Prostate gland (tissue), 2 donors: ENCODE results near the gene MCAM. TPM values are rescaled to one million over a fixed set of nuclear protein-coding genes. Genes with fewer than 3 reads are reported as not detected.

Experiments
- DNase-seq: peaks from one replicate; pipeline ENCODE4 v3.0.0-alpha.2; 2019; ENCODE audit warnings: low spot score
- H3K27ac ChIP-seq, 2 donors: fragments of 200-600 bp; sonication (generic); 2 replicates each; pipeline ENCODE4 v1.5.1; 2017 to 2019
- H3K27me3 ChIP-seq: fragments of 200-600 bp; sonication (generic); replicated peaks from 2 replicates; pipeline ENCODE4 v1.5.1; 2019; ENCODE audit not compliant: insufficient read depth
- H3K36me3 ChIP-seq, 2 donors: fragments of 200-600 bp; sonication (generic); 1 replicate in 1 of 2; 2 replicates in 1 of 2; pipeline versions ENCODE4 v1.5.1 to v1.8.1; 2017 to 2019
- H3K4me1 ChIP-seq: fragments of 200-600 bp; sonication (generic); replicated peaks from 2 replicates; pipeline ENCODE4 v1.5.1; 2019
- H3K4me3 ChIP-seq, 2 donors: fragments of 200-600 bp; sonication (generic); 2 replicates each; pipeline ENCODE4 v1.5.1; 2017 to 2019
- H3K9me3 ChIP-seq: fragments of 200-600 bp; sonication (generic); 2 replicates; pipeline ENCODE4 v1.5.1; 2017
- POLR2A ChIP-seq: fragments of 450-650 bp; IDR thresholded peaks from one replicate; pipeline ENCODE4 v1.6.1; 2016; ENCODE audit warnings: antibody characterized with exemption, mild to moderate bottlenecking
- POLR2AphosphoS5 ChIP-seq: sonication (generic); formaldehyde crosslinking; IDR thresholded peaks from one replicate; pipeline ENCODE4 v1.6.1; 2017; ENCODE audit warnings: antibody characterized with exemption
- WGBS: methylation state at CpG from one replicate; pipeline ENCODE4 v1.1.5; 2018; 5-methylcytosine and 5-hydroxymethylcytosine counted together
- intact Hi-C: fragments of 100-400 bp; cut with DNase I; formaldehyde crosslinking; loops from one replicate; pipeline ENCODE4 v1.14.2; 2022
- total RNA-seq, 2 donors: library from RNA; depleted of rRNA; stranded (reverse); fragments of >200 nt; gene quantifications; one replicate each; pipeline ENCODE4 v1.1.0, GENCODE V29; 2016
- TF ChIP-seq, protein P1 (sequence below), 4 experiments: fragments of 200-600 bp in 2 of 4; fragments of 450-650 bp in 2 of 4; sonication (generic) in 2 of 4; IDR thresholded peaks; 1 replicate in 3 of 4; 2 replicates in 1 of 4; pipeline ENCODE4 v1.5.1; 2016 to 2019; ENCODE audit warnings: antibody characterized with exemption in 4 of 4, mild to moderate bottlenecking in 2 of 4, moderate library complexity in 2 of 4

The MCAM gene
- total RNA-seq, 2 donors from 2014 or later, result 156 to 292 TPM

DNA sequence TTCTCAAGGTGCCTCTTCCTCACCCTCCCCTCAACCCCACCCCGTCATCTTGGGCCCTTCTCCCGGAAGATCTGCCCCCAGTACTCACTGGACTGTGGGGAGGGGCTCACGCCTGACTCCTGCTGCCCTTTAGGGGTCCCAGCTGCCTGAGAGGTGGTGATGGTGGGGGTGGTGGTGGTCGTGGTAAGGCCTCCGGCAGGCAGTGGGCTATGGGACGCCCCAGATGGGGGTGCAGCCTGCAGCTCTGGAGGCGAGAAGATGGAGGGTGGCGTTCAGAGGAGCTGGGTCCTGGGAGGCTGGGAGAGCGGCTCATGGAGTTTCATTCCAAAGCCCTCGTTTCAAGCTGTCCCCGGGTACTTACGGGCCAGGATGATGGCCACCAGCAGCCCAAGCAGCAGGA, 28.8 kb upstream of the MCAM start:
- no peaks in the 10 kb centered on the region for H3K9me3 ChIP-seq
- TF ChIP-seq POLR2AphosphoS5 (no peak), POLR2A (no peak)
- no peaks in the 10 kb centered on the region for H3K36me3 ChIP-seq
- H3K27me3 ChIP-seq, result no peaks in the 10 kb centered on the region
- H3K27ac ChIP-seq, result no peak overlapping the region
- H3K4me3 ChIP-seq, result no peak overlapping the region
- H3K4me1 ChIP-seq, result peaks cover 2% of the 10 kb centered on the region
- WGBS, result 81% methylated on average over 8 of the region's 12 CpGs
- DNase-seq, result no peak
- intact Hi-C loops, result no loop called here

DNA sequence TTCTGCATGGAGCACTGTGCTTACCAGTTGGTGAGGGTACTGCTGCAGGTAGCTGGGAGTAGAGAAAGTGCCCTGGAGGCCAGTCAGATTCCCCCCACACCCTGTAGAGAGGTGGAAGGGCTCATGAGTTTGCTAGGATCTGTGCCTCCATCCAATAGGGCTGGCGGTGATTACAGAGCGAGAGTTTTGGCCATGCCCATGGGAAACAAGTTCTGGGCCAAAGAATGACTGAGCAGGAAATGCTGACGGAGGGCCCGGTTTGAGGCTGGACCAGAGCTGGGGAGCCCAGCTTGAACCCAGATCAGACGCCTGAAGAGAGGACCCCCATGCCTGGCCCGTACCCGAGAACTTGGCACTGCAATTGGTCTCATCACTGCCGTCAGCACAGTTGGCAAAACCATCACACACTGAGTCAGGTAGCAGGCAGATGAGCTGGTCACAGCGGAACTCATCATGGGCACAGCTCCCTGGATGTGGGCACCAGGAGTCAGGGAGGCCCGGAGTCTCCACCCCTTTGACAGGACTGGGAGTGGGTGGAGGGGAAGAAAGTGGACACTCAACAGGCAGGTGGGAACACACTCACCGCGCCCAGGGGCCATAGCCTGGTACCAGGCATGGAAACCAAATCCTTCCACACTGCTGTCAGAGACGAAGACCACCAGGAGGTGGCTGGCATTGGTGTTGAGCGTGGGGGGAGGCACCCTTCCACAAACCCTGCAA, 27.5 kb upstream of the MCAM start:
- intact Hi-C loops, result no loop called here
- no peaks in the 10 kb centered on the region for H3K36me3 ChIP-seq
- no peaks in the 10 kb centered on the region for H3K27me3 ChIP-seq
- DNase-seq, result no peak
- WGBS, result 88% methylated on average over 14 of the region's 14 CpGs
- TF ChIP-seq, protein P1, sequence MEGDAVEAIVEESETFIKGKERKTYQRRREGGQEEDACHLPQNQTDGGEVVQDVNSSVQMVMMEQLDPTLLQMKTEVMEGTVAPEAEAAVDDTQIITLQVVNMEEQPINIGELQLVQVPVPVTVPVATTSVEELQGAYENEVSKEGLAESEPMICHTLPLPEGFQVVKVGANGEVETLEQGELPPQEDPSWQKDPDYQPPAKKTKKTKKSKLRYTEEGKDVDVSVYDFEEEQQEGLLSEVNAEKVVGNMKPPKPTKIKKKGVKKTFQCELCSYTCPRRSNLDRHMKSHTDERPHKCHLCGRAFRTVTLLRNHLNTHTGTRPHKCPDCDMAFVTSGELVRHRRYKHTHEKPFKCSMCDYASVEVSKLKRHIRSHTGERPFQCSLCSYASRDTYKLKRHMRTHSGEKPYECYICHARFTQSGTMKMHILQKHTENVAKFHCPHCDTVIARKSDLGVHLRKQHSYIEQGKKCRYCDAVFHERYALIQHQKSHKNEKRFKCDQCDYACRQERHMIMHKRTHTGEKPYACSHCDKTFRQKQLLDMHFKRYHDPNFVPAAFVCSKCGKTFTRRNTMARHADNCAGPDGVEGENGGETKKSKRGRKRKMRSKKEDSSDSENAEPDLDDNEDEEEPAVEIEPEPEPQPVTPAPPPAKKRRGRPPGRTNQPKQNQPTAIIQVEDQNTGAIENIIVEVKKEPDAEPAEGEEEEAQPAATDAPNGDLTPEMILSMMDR (IDR thresholded peaks at IDR 0.05), result no peak
- TF ChIP-seq POLR2A, result no peak
- no peak for TF ChIP-seq POLR2AphosphoS5
- H3K4me3 ChIP-seq, result no peak overlapping the region
- no peak overlapping the region for H3K27ac ChIP-seq
- peaks cover 9% of the 10 kb centered on the region for H3K4me1 ChIP-seq
- H3K9me3 ChIP-seq, result no peaks in the 10 kb centered on the region

DNA sequence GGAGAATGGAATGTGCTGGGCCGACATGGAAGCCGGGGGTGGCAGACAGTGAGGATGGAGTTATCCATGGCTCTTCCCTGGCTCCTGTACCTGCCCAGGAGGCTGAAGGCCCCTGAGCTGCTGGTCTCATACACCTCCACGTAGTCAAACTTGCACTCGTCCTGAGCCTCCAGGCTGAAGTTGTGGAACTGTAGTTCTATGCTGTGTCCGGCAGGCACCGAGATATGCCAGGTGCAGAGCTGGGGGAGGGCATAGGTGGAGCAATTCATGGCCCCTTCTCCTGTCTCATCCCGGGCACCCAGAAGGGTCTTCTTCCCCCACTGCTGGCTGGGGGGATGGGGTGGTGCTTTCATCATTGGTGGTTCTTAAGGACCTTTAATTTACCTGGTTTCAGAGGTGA, 26.8 kb upstream of the MCAM start:
- Histone ChIP-seq H3K4me1 (peaks cover 9% of the 10 kb centered on the region), H3K4me3 (no peak overlapping the region), H3K9me3 (no peaks in the 10 kb centered on the region), H3K27ac (no peak overlapping the region), H3K36me3 (no peaks in the 10 kb centered on the region), H3K27me3 (no peaks in the 10 kb centered on the region)
- TF ChIP-seq POLR2A (no peak), POLR2AphosphoS5 (no peak)
- TF ChIP-seq, protein P1 (IDR thresholded peaks at IDR 0.05), result no peak
- WGBS, result 89% methylated on average over 7 of the region's 7 CpGs
- no peak for DNase-seq
- intact Hi-C loops, result no loop called here

DNA sequence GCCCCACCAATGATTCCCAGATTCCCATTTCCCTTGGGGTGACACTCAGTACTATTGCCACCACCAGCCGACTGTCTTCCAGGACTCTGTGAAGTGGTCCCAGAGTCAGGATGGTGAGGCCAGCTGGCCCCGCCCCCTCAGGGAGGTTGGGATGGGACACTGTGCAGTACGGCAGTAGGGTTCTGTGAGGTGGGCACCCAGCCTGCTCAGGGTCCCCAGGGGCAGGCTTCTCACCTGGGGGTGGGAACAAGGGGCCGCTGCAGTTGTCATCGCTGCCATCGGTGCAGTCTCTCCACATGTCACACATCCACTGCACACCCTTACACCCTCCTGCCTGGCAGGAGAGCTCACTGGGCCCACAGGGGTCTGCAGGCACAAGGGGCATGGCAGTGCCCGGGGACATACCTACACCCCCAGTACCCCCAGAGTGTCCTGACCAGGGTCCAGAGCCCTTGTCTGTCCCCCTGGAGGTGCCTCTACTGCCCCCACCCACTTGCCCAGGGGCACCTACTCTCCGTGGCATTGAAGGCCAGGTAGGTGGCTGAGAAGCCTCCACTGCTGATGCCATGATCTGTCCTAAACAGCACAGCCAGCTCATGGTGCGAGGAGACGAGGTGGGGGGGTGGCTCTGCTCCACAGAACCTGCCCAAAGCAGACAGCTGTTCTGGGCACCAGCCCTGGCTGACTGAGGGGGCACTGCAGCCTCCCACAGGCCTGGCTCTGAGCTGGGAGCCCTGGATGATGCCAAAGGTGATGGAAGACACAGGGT, 25.6 kb upstream of the MCAM start:
- DNase-seq, result no peak
- no peaks in the 10 kb centered on the region for H3K36me3 ChIP-seq
- H3K4me3 ChIP-seq, result no peak overlapping the region
- intact Hi-C loops, result no loop called here
- H3K9me3 ChIP-seq, result no peaks in the 10 kb centered on the region
- 95% methylated on average over 6 of the region's 10 CpGs for WGBS
- H3K27ac ChIP-seq, result no peak overlapping the region
- TF ChIP-seq POLR2A, result no peak
- no peak for TF ChIP-seq POLR2AphosphoS5
- TF ChIP-seq, protein P1 (IDR thresholded peaks at IDR 0.05), result no peak
- H3K4me1 ChIP-seq, result peaks cover 9% of the 10 kb centered on the region
- no peaks in the 10 kb centered on the region for H3K27me3 ChIP-seq

DNA sequence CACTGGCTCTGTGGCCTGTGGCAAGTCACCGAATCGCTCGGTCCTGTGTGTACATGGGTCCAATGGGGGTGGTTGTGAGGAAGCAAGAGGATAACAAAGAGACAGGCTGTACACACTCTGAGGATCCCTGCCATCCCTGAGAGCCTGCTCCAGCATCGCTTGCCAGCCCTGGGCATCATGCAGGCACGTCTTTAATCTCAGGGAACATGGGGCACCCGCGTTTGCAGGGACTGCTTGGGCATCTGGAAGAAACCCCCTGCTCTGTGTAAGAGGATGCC, 25.0 kb upstream of the MCAM start:
- 79% methylated on average over 7 of the region's 7 CpGs for WGBS
- Histone ChIP-seq H3K4me1 (peaks cover 9% of the 10 kb centered on the region), H3K27ac (no peak overlapping the region), H3K27me3 (no peaks in the 10 kb centered on the region), H3K4me3 (no peak overlapping the region), H3K9me3 (no peaks in the 10 kb centered on the region), H3K36me3 (no peaks in the 10 kb centered on the region)
- no peak for DNase-seq
- intact Hi-C loops, result no loop called here
- TF ChIP-seq, protein P1 (IDR thresholded peaks at IDR 0.05), result no peak
- TF ChIP-seq POLR2AphosphoS5 (no peak), POLR2A (no peak)
